HEK293 (cell line): Measurements from ENCODE around the gene TIMM17B.

Experiments
- CTCF ChIA-PET: fragments of 350-600 bp; formaldehyde crosslinking; extraction: SDS; loops from one replicate; lab custom pipeline; 2021; ENCODE audit warnings: antibody characterized with exemption; lab: Yijun Ruan, JAX
- POLR2A ChIA-PET: fragments of 300-600 bp; formaldehyde crosslinking; extraction: SDS; loops from one replicate; lab custom pipeline; 2020; ENCODE audit warnings: antibody characterized with exemption, inconsistent platforms; lab: Yijun Ruan, JAX
- H3K27ac ChIP-seq: fragments of 200-500 bp; sonication (Bioruptor generic); 2 replicates; pipeline ENCODE4 v1.5.1; 2014; ENCODE audit warnings: low read depth, low read length, control low read depth, inconsistent platforms; ENCODE audit errors: extremely low read depth
- H3K36me3 ChIP-seq, 2 experiments: fragments of 200-500 bp in 1 of 2; sonication (Bioruptor generic) in 1 of 2; 1 replicate in 1 of 2; 2 replicates in 1 of 2; pipeline ENCODE4 v1.5.1; 2014 to 2017; ENCODE audit warnings: inconsistent platforms in 2 of 2, low read length in 2 of 2; ENCODE audit not compliant: control insufficient read depth in 2 of 2, insufficient read depth in 1 of 2
- H3K4me1 ChIP-seq: fragments of 200-500 bp; sonication (Bioruptor generic); 2 replicates; pipeline ENCODE4 v1.5.1; 2014; ENCODE audit warnings: mild to moderate bottlenecking, low read length, inconsistent platforms; ENCODE audit not compliant: control insufficient read depth, insufficient read depth
- H3K4me3 ChIP-seq: 2 replicates; pipeline ENCODE4 v1.5.1; 2011; ENCODE audit warnings: low read depth, mild to moderate bottlenecking, control low read depth, low read length, moderate library complexity
- H3K9me3 ChIP-seq: fragments of 200-500 bp; sonication (Bioruptor generic); 2 replicates; pipeline ENCODE4 v1.5.1; 2014; ENCODE audit warnings: low read depth, low read length, inconsistent platforms; ENCODE audit not compliant: control insufficient read depth, insufficient read depth
- IKZF3 ChIP-seq: fragments of 450-650 bp; IDR thresholded peaks from 2 replicates; pipeline ENCODE4 v1.5.0; 2018; ENCODE audit warnings: missing biosample characterization, mild to moderate bottlenecking, missing genetic modification characterization, moderate library complexity
- KLF16 ChIP-seq: fragments of 450-650 bp; formaldehyde crosslinking; IDR thresholded peaks from 2 replicates; pipeline ENCODE4 v1.5.1; 2017; ENCODE audit warnings: missing biosample characterization, missing genetic modification characterization
- PBX3 ChIP-seq: sonication (generic); formaldehyde crosslinking; IDR thresholded peaks from 2 replicates; pipeline ENCODE4 v1.8.1; 2022; ENCODE audit warnings: mild to moderate bottlenecking, moderate library complexity, missing genetic modification reagents
- REPIN1 ChIP-seq: fragments of 450-650 bp; formaldehyde crosslinking; IDR thresholded peaks from 2 replicates; pipeline ENCODE4 v1.5.1; 2017; ENCODE audit warnings: missing biosample characterization, missing genetic modification characterization, low read depth
- SCRT1 ChIP-seq: fragments of 450-650 bp; formaldehyde crosslinking; IDR thresholded peaks from 2 replicates; pipeline ENCODE4 v1.5.1; 2016; ENCODE audit warnings: missing biosample characterization, missing genetic modification characterization, borderline replicate concordance
- SP7 ChIP-seq: fragments of 450-650 bp; formaldehyde crosslinking; IDR thresholded peaks from 2 replicates; pipeline ENCODE4 v1.5.1; 2016; ENCODE audit warnings: missing biosample characterization, missing genetic modification characterization
- YY1 ChIP-seq: fragments of 450-650 bp; formaldehyde crosslinking; IDR thresholded peaks from 2 replicates; pipeline ENCODE4 v1.5.1; 2018; ENCODE audit warnings: missing biosample characterization, missing genetic modification characterization
- ZBTB17 ChIP-seq: fragments of 450-650 bp; formaldehyde crosslinking; IDR thresholded peaks from 2 replicates; pipeline ENCODE4 v1.5.1; 2016; ENCODE audit warnings: missing biosample characterization, missing genetic modification characterization
- ZBTB20 ChIP-seq: fragments of 450-650 bp; formaldehyde crosslinking; IDR thresholded peaks from 2 replicates; pipeline ENCODE4 v1.5.1; 2016; ENCODE audit warnings: missing biosample characterization, missing genetic modification characterization
- ZBTB26 ChIP-seq: fragments of 450-650 bp; formaldehyde crosslinking; optimal IDR thresholded peaks from 2 replicates; pipeline ENCODE3; 2016; ENCODE audit warnings: missing biosample characterization, mild to moderate bottlenecking, missing genetic modification characterization
- ZNF157 ChIP-seq: fragments of 450-650 bp; formaldehyde crosslinking; IDR thresholded peaks from 2 replicates; pipeline ENCODE4 v1.5.1; 2016; ENCODE audit warnings: missing biosample characterization, missing genetic modification characterization
- ZNF19 ChIP-seq: fragments of 450-650 bp; formaldehyde crosslinking; IDR thresholded peaks from 2 replicates; pipeline ENCODE4; 2016; ENCODE audit warnings: missing biosample characterization, missing genetic modification characterization, low read depth
- ZNF223 ChIP-seq: fragments of 450-650 bp; formaldehyde crosslinking; IDR thresholded peaks from 2 replicates; pipeline ENCODE4 v1.5.1; 2016; ENCODE audit warnings: missing biosample characterization, missing genetic modification characterization
- ZNF266 ChIP-seq: fragments of 450-650 bp; formaldehyde crosslinking; IDR thresholded peaks from 2 replicates; pipeline ENCODE4 v1.5.1; 2016; ENCODE audit warnings: missing biosample characterization, missing genetic modification characterization, low read depth
- ZNF280D ChIP-seq: fragments of 450-650 bp; formaldehyde crosslinking; IDR thresholded peaks from 2 replicates; pipeline ENCODE4 v1.5.1; 2016; ENCODE audit warnings: missing biosample characterization, missing genetic modification characterization
- ZNF335 ChIP-seq: fragments of 450-650 bp; formaldehyde crosslinking; conservative IDR thresholded peaks from 2 replicates; pipeline ENCODE4 v1.5.1; 2016; ENCODE audit warnings: missing biosample characterization, missing genetic modification characterization
- ZNF341 ChIP-seq: fragments of 450-650 bp; formaldehyde crosslinking; IDR thresholded peaks from 2 replicates; pipeline ENCODE4; 2016; ENCODE audit warnings: low read depth, missing biosample characterization, missing genetic modification characterization
- ZNF423 ChIP-seq: fragments of 450-650 bp; formaldehyde crosslinking; IDR thresholded peaks from 2 replicates; pipeline ENCODE4 v1.5.1; 2016; ENCODE audit warnings: missing biosample characterization, missing genetic modification characterization
- ZNF48 ChIP-seq: fragments of 450-650 bp; formaldehyde crosslinking; IDR thresholded peaks from 2 replicates; pipeline ENCODE4 v1.5.1; 2016; ENCODE audit warnings: missing biosample characterization, missing genetic modification characterization
- ZNF571 ChIP-seq: fragments of 450-650 bp; formaldehyde crosslinking; IDR thresholded peaks from 2 replicates; pipeline ENCODE4 v1.5.0; 2017; ENCODE audit warnings: missing biosample characterization, missing genetic modification characterization
- ZNF645 ChIP-seq: fragments of 450-650 bp; formaldehyde crosslinking; IDR thresholded peaks from 2 replicates; pipeline ENCODE4; 2016; ENCODE audit warnings: missing biosample characterization, missing genetic modification characterization
- ZNF670 ChIP-seq: fragments of 450-650 bp; formaldehyde crosslinking; IDR thresholded peaks from 2 replicates; pipeline ENCODE4 v1.5.1; 2016; ENCODE audit warnings: missing biosample characterization, missing genetic modification characterization, low read depth
- ZNF692 ChIP-seq: fragments of 450-650 bp; formaldehyde crosslinking; IDR thresholded peaks from 2 replicates; pipeline ENCODE4 v1.5.1; 2016; ENCODE audit warnings: missing biosample characterization, missing genetic modification characterization
- ZNF777 ChIP-seq: fragments of 450-650 bp; formaldehyde crosslinking; IDR thresholded peaks from 2 replicates; pipeline ENCODE4 v1.5.1; 2017; ENCODE audit warnings: missing biosample characterization, missing genetic modification characterization, borderline replicate concordance
- ZNF791 ChIP-seq: fragments of 450-650 bp; formaldehyde crosslinking; IDR thresholded peaks from 2 replicates; pipeline ENCODE4 v1.5.1; 2016; ENCODE audit warnings: missing biosample characterization, missing genetic modification characterization
- ZNF837 ChIP-seq: fragments of 450-650 bp; formaldehyde crosslinking; IDR thresholded peaks from 2 replicates; pipeline ENCODE4 v1.5.1; 2016; ENCODE audit warnings: missing biosample characterization, missing genetic modification characterization

The TIMM17B gene

GRCh38 chrX:48933757-48934156 lies 36.2 kb upstream of the TIMM17B start:
- no peak overlapping the region for H3K27ac ChIP-seq
- peaks cover 12 to 63% of the 10 kb centered on the region in 2 experiments; a peak in 2 of 3 replicates for H3K36me3 ChIP-seq
- H3K4me3 ChIP-seq = no peak overlapping the region
- TF ChIP-seq ZNF777 (tag by site-specific recombination) (no peak), IKZF3 (tag by site-specific recombination) (no peak), ZNF692 (tag by site-specific recombination) (no peak), ZNF48 (tag by site-specific recombination) (no peak), ZNF157 (no peak), ZNF423 (tag by site-specific recombination) (no peak), REPIN1 (tag by site-specific recombination) (no peak), ZNF19 (no peak), ZNF837 (tag by site-specific recombination) (no peak), ZNF791 (tag by site-specific recombination) (no peak), ZNF223 (no peak), ZBTB20 (no peak), ZNF266 (tag by site-specific recombination) (no peak), PBX3 (no peak), ZBTB17 (tag by site-specific recombination) (no peak), SP7 (no peak)
- TF ChIP-seq, all 188 proteins: peak for 0
- ChIA-PET CTCF (no interaction called here), POLR2A (no interaction called here)
- Histone ChIP-seq H3K9me3 (no peaks in the 10 kb centered on the region), H3K4me1 (no peaks in the 10 kb centered on the region)

GRCh38 chrX:48927736-48928382 lies 30.3 kb upstream of the TIMM17B start:
- Histone ChIP-seq H3K4me1 (no peaks in the 10 kb centered on the region), H3K27ac (no peak overlapping the region), H3K36me3 (peaks cover 19 to 69% of the 10 kb centered on the region in 2 experiments; a peak in 2 of 3 replicates), H3K9me3 (no peaks in the 10 kb centered on the region), H3K4me3 (no peak overlapping the region)
- POLR2A ChIA-PET = no interaction called here
- CTCF ChIA-PET = interaction anchor here (0.7 to 1.2 kb wide), 2 partner anchors 19 to 280 kb away, joined by 4 read pairs; no protein-coding TSS in a partner anchor
- no peak for TF ChIP-seq SCRT1 (tag by site-specific recombination)
- no peak for TF ChIP-seq ZNF280D (tag by site-specific recombination)
- no peak for TF ChIP-seq KLF16 (tag by site-specific recombination)
- no peak for TF ChIP-seq YY1
- no peak for TF ChIP-seq ZNF670 (tag by site-specific recombination)
- TF ChIP-seq ZNF335 (tag by site-specific recombination) = no peak
- no peak for TF ChIP-seq ZNF571 (tag by site-specific recombination)
- no peak for TF ChIP-seq ZNF341
- TF ChIP-seq ZBTB26 (tag by site-specific recombination) = no peak
- TF ChIP-seq ZNF645 (tag by site-specific recombination) = no peak
